HG03066 (cell line): ENCODE measurements around the gene MDN1.
"Not testable (repeated sequence)": the region's sequence is repeated elsewhere in the genome, so short reads cannot be mapped to it uniquely, and the experiment has no call there.

Source experiments
- ATAC-seq: cut with Tn5 transposase; IDR thresholded peaks from one replicate; pipeline ENCODE4 v1.9.1; 2021; ENCODE audit warnings: low read depth; ENCODE audit not compliant: unreplicated experiment

MDN1 gene

GRCh38 chr6:89819336-89820130 is at the start of gene MDN1:
TSS of gene MDN1 (minus strand) at chr6:89819794. CDS start at chr6:89819607, 187 bp downstream.
- peak; percentile 93 for ATAC-seq

GRCh38 chr6:89866024-89866678 is 46.6 kb upstream of the MDN1 start:
- ATAC-seq = no peak

GRCh38 chr6:89862698-89863097 is 43.1 kb upstream of the MDN1 start:
- peak; percentile 21 for ATAC-seq

- ATAC-seq = peak; percentile 78
Observed at GRCh38 chr6:89862273-89862672, 42.7 kb upstream of the MDN1 start.

- ATAC-seq = peak; percentile 45
Observed at GRCh38 chr6:89859744-89860143, 40.1 kb upstream of the MDN1 start.

GRCh38 chr6:89858041-89858440 is 38.4 kb upstream of the MDN1 start:
- ATAC-seq = no peak

- no peak for ATAC-seq
Observed at GRCh38 chr6:89853068-89853467, 33.5 kb upstream of the MDN1 start.

GRCh38 chr6:89847513-89847912 is 27.9 kb upstream of the MDN1 start:
- not testable (repeated sequence) for ATAC-seq

GRCh38 chr6:89843070-89843469 is 23.5 kb upstream of the MDN1 start:
- ATAC-seq = no peak

GRCh38 chr6:89842228-89842627 is 22.6 kb upstream of the MDN1 start:
- ATAC-seq = no peak

GRCh38 chr6:89840538-89840937 is 20.9 kb upstream of the MDN1 start:
- ATAC-seq = no peak

GRCh38 chr6:89836639-89837222 is 17.1 kb upstream of the MDN1 start:
- no peak for ATAC-seq

- peak; percentile 92 for ATAC-seq
Observed at GRCh38 chr6:89834884-89835792, 15.5 kb upstream of the MDN1 start.

- no peak for ATAC-seq
Observed at GRCh38 chr6:89830170-89830809, 10.7 kb upstream of the MDN1 start.

GRCh38 chr6:89829472-89830169 is 10.0 kb upstream of the MDN1 start, which contains the start of gene CASP8AP2:
TSS of gene CASP8AP2 (plus strand) at chr6:89829880.
- ATAC-seq = peak; percentile 95

GRCh38 chr6:89828988-89829471 is 9.4 kb upstream of the MDN1 start:
- peak; percentile 32 for ATAC-seq

- not testable (repeated sequence) for ATAC-seq
Observed at GRCh38 chr6:89828475-89828987, 8.9 kb upstream of the MDN1 start.

GRCh38 chr6:89826029-89826528 is 6.5 kb upstream of the MDN1 start:
- ATAC-seq = no peak

GRCh38 chr6:89818977-89819335 is 638 bp downstream of the MDN1 start:
- peak; percentile 31 for ATAC-seq
